Tibial nerve (tissue), 4 donors: ENCODE results near the gene CADPS.

ENCODE experiments used
- CTCF ChIP-seq, 5 experiments: fragments of 200-600 bp in 3 of 5; fragments of 450-650 bp in 2 of 5; sonication (generic) in 3 of 5; IDR thresholded peaks; one replicate each; pipeline ENCODE4 v1.5.1; 2016 to 2019; ENCODE audit warnings: antibody characterized with exemption in 5 of 5, mild to moderate bottlenecking in 3 of 5, moderate library complexity in 2 of 5
- EP300 ChIP-seq, 2 donors: sonication (generic); formaldehyde crosslinking; IDR thresholded peaks; one replicate each; pipeline ENCODE4 v1.6.1; 2017; ENCODE audit warnings: antibody characterized with exemption in 2 of 2, mild to moderate bottlenecking in 1 of 2

- TF ChIP-seq CTCF (IDR thresholded peaks at IDR 0.05) (no peak), EP300 (IDR thresholded peaks at IDR 0.05) (no peak)
Observed at GRCh38 chr3:62872318-62872717, 2.9 kb downstream of the CADPS start.
